Hepatocyte (in vitro differentiated cells): Measurements from ENCODE around the gene MAFB.

Experiments
- CTCF ChIP-seq: fragments of 200-600 bp; sonication (generic); IDR thresholded peaks from 2 replicates; pipeline ENCODE4 v1.5.1; 2016; ENCODE audit warnings: antibody characterized with exemption, mild to moderate bottlenecking; ENCODE audit not compliant: poor library complexity
- EZH2 ChIP-seq: fragments of 200-600 bp; sonication (generic); IDR thresholded peaks from 2 replicates; pipeline ENCODE4 v1.6.1; 2016; ENCODE audit warnings: antibody characterized with exemption, mild to moderate bottlenecking, borderline replicate concordance
- EZH2phosphoT487 ChIP-seq: fragments of 200-600 bp; sonication (generic); IDR thresholded peaks from one replicate; pipeline ENCODE4 v1.6.1; 2018; ENCODE audit warnings: antibody characterized with exemption, mild to moderate bottlenecking, low read depth, moderate library complexity; ENCODE audit not compliant: unreplicated experiment, severe bottlenecking

GRCh38 chr20:40636486-40636885 lies 52.5 kb downstream of the MAFB start:
- TF ChIP-seq CTCF = no peak
- TF ChIP-seq EZH2phosphoT487 = no peak
- no peak for TF ChIP-seq EZH2
